ENCODE results near the gene PIEZO1.

The PIEZO1 gene

GRCh38 chr16:88718178-88718577 is 66.8 kb downstream of the PIEZO1 start:
- DNase-seq (ENCODE audit: low read depth, low spot score), result no peak

- no peak for DNase-seq (ENCODE audit: low read depth, low spot score)
These were observed 68.4 kb downstream of the PIEZO1 start for GRCh38 chr16:88716601-88717001.

- DNase-seq (ENCODE audit: low read depth, low spot score), result no peak
These were observed 68.8 kb downstream of the PIEZO1 start for GRCh38 chr16:88716201-88716600.

- DNase-seq (ENCODE audit: low read depth, low spot score), result no peak
These were observed 69.5 kb downstream of the PIEZO1 start for GRCh38 chr16:88715312-88716190.

DNA sequence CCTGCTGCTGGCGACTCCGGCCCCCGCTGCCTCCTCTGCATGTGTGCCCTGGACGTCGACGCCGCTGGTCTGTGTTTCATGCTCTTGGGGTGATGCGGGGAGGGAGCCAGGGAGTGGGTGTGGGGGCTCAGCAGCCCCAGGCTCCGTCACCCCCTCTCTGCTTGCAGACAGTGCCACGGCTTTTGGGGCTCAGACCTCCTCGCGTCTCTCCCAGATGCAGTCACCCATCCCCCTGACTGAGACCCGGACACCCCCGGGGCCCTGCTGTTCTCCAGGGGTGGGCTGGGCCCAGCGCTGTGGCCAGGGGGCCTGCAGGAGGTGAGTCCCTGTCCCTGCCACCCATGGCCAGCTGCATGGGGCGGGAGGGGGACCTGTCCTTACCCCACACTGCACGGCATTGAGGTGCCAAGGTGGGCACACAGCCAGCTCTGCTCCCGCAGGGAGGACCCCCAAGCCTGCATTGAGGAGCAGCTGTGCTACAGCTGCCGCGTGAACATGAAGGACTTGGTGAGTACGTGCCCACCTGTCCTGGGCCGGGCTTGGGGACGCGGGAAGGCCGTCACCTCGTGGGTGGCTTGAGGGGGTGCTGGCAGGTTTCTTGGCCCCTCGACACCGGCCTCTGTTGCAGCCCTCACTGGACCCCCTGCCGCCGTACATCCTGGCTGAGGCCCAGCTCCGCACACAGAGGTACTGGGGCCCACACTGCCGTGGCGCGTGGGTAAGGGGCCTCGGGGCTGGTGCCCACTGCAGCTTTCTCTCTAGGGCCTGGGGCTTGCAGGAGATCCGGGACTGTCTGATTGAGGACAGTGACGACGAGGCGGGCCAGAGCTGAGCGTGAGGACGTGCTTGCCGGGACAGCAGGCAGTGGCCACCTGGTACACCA is 70.4 kb downstream of the PIEZO1 start:
- DNase-seq (ENCODE audit: low read depth, low spot score), result no peak

DNA sequence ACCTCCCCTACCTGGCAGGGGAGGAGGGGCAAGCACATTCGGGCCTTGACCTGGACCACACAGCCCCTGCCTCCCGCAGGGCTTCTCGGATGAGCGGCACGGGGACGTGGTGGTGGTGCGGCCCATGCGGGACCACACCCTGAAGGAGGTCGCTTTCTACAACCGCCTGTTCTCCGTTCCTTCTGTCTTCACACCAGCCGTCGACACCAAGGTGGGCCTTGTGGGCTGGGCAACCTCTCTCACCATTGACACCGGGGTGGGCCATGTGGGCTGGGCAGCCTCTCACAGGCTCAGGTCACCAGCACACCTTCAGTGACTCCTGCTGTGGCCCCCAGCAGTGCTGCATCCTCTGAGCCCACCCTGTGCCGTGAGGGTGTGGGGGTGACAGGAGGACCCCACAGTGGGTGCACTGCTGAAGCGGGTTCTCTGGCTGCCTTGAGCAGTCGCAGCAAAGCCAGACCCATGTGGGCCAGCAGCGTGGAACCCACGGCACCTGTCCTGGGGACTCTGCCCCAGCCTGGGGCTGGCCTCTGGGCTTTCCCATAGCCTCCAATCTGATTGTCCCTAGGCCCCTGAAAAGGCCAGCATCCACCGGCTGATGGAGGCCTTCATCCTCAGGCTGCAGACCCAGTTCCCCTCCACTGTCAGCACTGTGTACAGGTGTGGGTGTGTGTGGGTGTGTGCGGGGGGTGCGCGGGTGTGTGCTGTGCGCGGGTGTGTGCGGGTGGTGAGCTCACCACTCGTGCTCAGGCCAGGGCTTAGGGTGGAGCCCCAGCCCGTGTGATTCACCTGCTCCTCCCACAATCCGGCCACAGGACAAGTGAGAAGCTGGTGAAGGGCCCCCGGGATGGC is 71.2 kb downstream of the PIEZO1 start:
- no peak for DNase-seq (ENCODE audit: low read depth, low spot score)

- DNase-seq (ENCODE audit: low read depth, low spot score), result no peak
These were observed 72.0 kb downstream of the PIEZO1 start for GRCh38 chr16:88713054-88713453.

GRCh38 chr16:88712362-88712979 is 72.5 kb downstream of the PIEZO1 start:
- no peak for DNase-seq (ENCODE audit: low read depth, low spot score)

- DNase-seq (ENCODE audit: low read depth, low spot score), result no peak
These were observed 73.2 kb downstream of the PIEZO1 start for GRCh38 chr16:88711750-88712340.

DNA sequence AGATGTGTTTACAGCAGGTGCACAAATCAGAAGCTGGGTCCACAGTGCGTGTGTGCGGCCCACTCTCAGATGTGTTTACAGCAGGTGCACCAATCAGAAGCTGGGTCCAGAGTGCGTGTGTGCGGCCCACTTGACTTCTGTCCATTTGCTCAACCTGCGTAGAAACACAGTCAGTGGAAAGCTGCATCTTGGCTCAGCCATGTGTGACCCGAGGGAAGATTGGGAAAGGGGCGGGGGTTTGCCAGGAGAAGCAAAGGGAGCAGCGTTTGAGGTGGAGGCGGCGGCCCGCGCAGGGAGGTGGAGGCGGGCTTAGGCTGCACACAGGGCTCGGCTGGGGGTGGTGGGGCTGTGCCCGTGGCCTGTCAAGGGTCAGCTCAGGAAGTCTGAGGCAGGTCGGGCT is 74.5 kb downstream of the PIEZO1 start:
- no peak for DNase-seq (ENCODE audit: low read depth, low spot score)

GRCh38 chr16:88706965-88707826 is 77.8 kb downstream of the PIEZO1 start:
- no peak for DNase-seq (ENCODE audit: low read depth, low spot score)

DNA sequence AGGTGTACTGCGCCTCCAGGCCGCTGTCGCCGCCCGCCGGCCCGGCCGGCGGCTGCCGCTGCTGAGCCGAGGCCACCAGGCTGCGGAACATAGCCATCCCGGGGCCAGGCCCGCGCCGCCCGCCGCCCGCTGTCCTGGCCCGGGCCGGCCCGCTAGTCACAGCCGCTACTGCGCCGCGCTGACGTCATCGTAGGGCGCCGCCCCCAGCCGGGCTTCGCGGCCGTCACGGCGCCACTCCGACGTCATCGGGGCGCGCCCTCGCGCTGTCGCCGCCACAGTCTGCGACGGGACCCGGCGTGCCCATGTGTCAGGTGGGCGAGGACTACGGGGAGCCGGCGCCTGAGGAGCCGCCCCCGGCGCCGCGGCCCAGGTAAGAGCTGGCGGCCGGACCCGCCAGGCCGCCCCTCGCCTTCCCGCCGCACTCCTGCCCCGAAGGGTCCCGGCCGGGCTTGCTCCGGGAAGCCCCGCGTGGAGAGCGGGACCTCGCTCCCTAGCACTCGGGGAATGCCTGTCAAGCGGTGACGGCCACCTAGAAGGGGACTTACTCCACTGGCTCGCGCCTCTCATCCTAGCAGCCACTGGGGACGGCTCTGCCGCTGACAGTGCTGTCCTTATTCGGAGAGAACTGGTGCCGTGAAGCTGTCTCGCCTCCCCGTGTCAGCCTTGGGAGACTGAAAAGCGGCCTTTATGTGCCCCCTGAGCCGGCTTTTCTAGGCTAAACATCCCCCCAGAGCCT is 78.6 kb downstream of the PIEZO1 start, which contains the start of the genes CTU2 and RNF166:
Gene CTU2 (plus strand): TSS at position 275 of the 736 bp plus-strand sequence. CDS start 28 bp downstream, at position 303.
Gene RNF166 (minus strand): TSS at position 180 of the 736 bp plus-strand sequence. CDS start 83 bp downstream, at position 97.
- DNase-seq (ENCODE audit: low read depth, low spot score), result peak; percentile 81

GRCh38 chr16:88705801-88706228 is 79.2 kb downstream of the PIEZO1 start:
- no peak for DNase-seq (ENCODE audit: low read depth, low spot score)

- DNase-seq (ENCODE audit: low read depth, low spot score), result no peak
These were observed 79.8 kb downstream of the PIEZO1 start for GRCh38 chr16:88705076-88705684.

DNA sequence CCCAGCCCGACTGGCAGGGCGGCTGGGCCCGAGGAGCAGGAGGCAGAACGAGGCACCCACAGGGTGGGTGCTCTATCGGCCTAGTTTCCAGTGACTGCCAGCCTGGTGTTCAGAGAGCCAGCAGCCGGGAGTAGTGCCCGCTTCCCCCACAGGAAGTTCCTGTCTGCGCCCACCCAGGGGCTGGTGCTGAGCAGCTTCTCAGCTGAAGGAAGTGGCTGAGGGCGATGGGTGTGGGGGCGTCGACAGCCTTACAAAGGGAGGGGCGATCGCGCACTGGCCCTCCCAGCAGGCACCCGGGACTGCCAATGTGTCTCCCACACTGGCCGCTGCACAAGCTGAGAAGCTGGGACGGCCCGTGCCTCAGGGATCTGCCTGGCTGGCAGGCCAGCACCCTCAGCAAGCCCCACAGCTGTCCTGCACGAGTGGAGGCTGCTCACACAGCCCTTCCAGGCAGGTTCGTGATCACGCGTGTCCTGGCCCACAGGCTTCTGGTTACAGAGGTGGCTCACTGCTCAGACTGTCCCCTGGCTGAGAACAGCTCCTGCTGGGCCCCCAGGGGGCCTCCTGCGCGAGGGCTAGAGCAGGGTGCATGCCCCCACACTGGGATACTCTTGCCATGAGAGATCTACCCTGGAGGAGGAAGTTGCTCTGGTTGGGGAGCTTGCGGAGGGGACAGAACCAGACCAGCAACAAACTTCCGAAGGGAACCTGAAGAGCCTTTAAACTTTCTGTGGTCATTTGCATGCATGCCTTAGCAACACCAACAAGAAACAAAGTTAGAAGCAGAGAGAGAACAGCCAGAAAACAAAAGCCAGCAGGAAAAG is 81.3 kb downstream of the PIEZO1 start:
- DNase-seq (ENCODE audit: low read depth, low spot score), result peak; percentile 52

- DNase-seq (ENCODE audit: low read depth, low spot score), result no peak
These were observed 82.4 kb downstream of the PIEZO1 start for GRCh38 chr16:88702371-88703210.

Data from activated naive CD8-positive, alpha-beta T cell treated with anti-CD3 and anti-CD28 coated beads, Interleukin-2, amount 50 U/mL, for 16 hours (primary cell).